K562 (cell line): ENCODE data around the gene NECTIN1. TPM values are rescaled to one million over a fixed set of nuclear protein-coding genes. Genes with fewer than 3 reads are reported as not detected.

Experiments used
- ATAC-seq: fragments of 200-7000 bp; cut with Tn5 transposase; 3 replicates; pipeline ENCODE4 v1.9.1; 2020; ENCODE audit warnings: moderate library complexity
- BruUV-seq: library from RNA; stranded (reverse); fragments of 400-500 nt; replicated peaks from 2 replicates; lab custom pipeline; 2021; lab: Mats Ljungman, UMichigan
- CTCF ChIA-PET: fragments of 300-600 bp; formaldehyde crosslinking; extraction: SDS; loops from one replicate; lab custom pipeline; 2021; ENCODE audit warnings: low intra/inter-chr PET ratio; lab: Yijun Ruan, JAX
- POLR2A ChIA-PET: fragments of 300-600, 350-650 bp; sonication (Branson Sonifier 250); formaldehyde crosslinking; extraction: SDS; loops from one replicate; lab custom pipeline; 2021; ENCODE audit warnings: antibody characterized with exemption, inconsistent platforms; lab: Yijun Ruan, JAX
- DNase-seq, 4 experiments: peaks; one replicate each; pipeline versions ENCODE4 v3.0.0 to v3.0.0-alpha.2; 2011 to 2018; ENCODE audit warnings: low spot score in 3 of 4, mixed read lengths in 3 of 4; ENCODE audit errors: extremely low read depth in 1 of 4
- FAIRE-seq: peaks from 2 replicates; lab custom pipeline; 2011; peaks lifted over from hg19 to GRCh38; lab: Jason Lieb, UNC
- H2AFZ ChIP-seq: 2 replicates; pipeline ENCODE4 v1.6.0; 2011; ENCODE audit warnings: low read depth, low read length, control low read depth, inconsistent platforms
- H3K27ac ChIP-seq: fragments of 200-600 bp; 3 replicates; pipeline ENCODE4 v1.8.0; 2011; ENCODE audit warnings: low read depth, mild to moderate bottlenecking, control low read depth, inconsistent platforms, low read length, moderate library complexity, mixed read lengths; ENCODE audit errors: extremely low read depth
- H3K27me3 ChIP-seq, 2 experiments: fragments of 300-600 bp in 1 of 2; 2 replicates in 1 of 2; 3 replicates in 1 of 2; pipeline versions ENCODE4 v1.6.0 to v1.8.0; 2011; ENCODE audit warnings: inconsistent platforms in 2 of 2, low read length in 2 of 2, mild to moderate bottlenecking in 1 of 2, mixed read lengths in 1 of 2, moderate library complexity in 1 of 2; ENCODE audit not compliant: control insufficient read depth in 2 of 2, insufficient read depth in 2 of 2
- H3K36me3 ChIP-seq: fragments of 300-600 bp; 3 replicates; pipeline ENCODE4 v1.8.0; 2011; ENCODE audit warnings: mild to moderate bottlenecking, low read length, inconsistent platforms; ENCODE audit not compliant: control insufficient read depth, insufficient read depth
- H3K4me1 ChIP-seq, 2 experiments: fragments of 200-600 bp in 1 of 2; replicated peaks in 1 of 2; 2 replicates in 1 of 2; 3 replicates in 1 of 2; pipeline versions ENCODE4 v1.5.1 to v1.8.0; 2011; ENCODE audit warnings: inconsistent platforms in 2 of 2, low read length in 2 of 2, mild to moderate bottlenecking in 1 of 2, mixed read lengths in 1 of 2, moderate library complexity in 1 of 2; ENCODE audit not compliant: control insufficient read depth in 2 of 2, insufficient read depth in 2 of 2
- H3K4me2 ChIP-seq: 2 replicates; pipeline ENCODE4 v1.6.1; 2011; ENCODE audit warnings: low read length, control low read depth, inconsistent platforms, mixed read lengths; ENCODE audit not compliant: insufficient read depth
- H3K4me3 ChIP-seq: fragments of 200-600 bp; sonication (generic), shearing (Covaris generic); 2 replicates; pipeline ENCODE4 v1.5.1; 2016; ENCODE audit warnings: control low read depth, inconsistent platforms
- H3K79me2 ChIP-seq: fragments of 200-600 bp; 3 replicates; pipeline ENCODE4 v1.8.0; 2011; ENCODE audit warnings: low read length, inconsistent platforms; ENCODE audit not compliant: control insufficient read depth, insufficient read depth
- H3K9ac ChIP-seq, 2 experiments: 2 replicates each; pipeline versions ENCODE4 v1.6.0 to v1.6.1; 2011; ENCODE audit warnings: low read depth in 2 of 2, low read length in 2 of 2, control low read depth in 1 of 2, inconsistent platforms in 1 of 2, mild to moderate bottlenecking in 1 of 2, mixed read lengths in 1 of 2; ENCODE audit not compliant: insufficient read depth in 1 of 2
- H3K9me1 ChIP-seq: one replicate; pipeline ENCODE4 v1.6.0; 2011; ENCODE audit warnings: inconsistent platforms, mild to moderate bottlenecking, low read length, moderate library complexity; ENCODE audit not compliant: control insufficient read depth, insufficient read depth
- H3K9me3 ChIP-seq: replicated peaks from 2 replicates; pipeline ENCODE4 v1.5.1; 2011; ENCODE audit warnings: low read depth, low read length, inconsistent platforms; ENCODE audit not compliant: control insufficient read depth, insufficient read depth
- H4K20me1 ChIP-seq: replicated peaks from 2 replicates; pipeline ENCODE4 v1.6.1; 2011; ENCODE audit warnings: low read length, inconsistent platforms, mixed read lengths; ENCODE audit not compliant: control insufficient read depth, insufficient read depth
- EP400 ChIP-seq: fragments of 450-650 bp; IDR thresholded peaks from 2 replicates; pipeline ENCODE4 v1.6.1; 2017; ENCODE audit warnings: antibody characterized with exemption, mild to moderate bottlenecking, moderate library complexity
- FOXK2 ChIP-seq, 2 experiments: fragments of 450-650 bp; IDR thresholded peaks in 1 of 2; conservative IDR thresholded peaks in 1 of 2; 2 replicates each; pipeline ENCODE4 v1.6.1; 2016; ENCODE audit warnings: low read depth in 2 of 2, mild to moderate bottlenecking in 1 of 2
- GATAD2B ChIP-seq: fragments of 450-650 bp; IDR thresholded peaks from 2 replicates; pipeline ENCODE4 v1.6.1; 2017; ENCODE audit warnings: mild to moderate bottlenecking, borderline replicate concordance
- HMG20B ChIP-seq: fragments of 250-450 bp; sonication (Bioruptor Pico); IDR thresholded peaks from 2 replicates; pipeline ENCODE4 v1.5.0; 2021; ENCODE audit warnings: mild to moderate bottlenecking
- HNRNPH1 ChIP-seq: fragments of 200-400 bp; formaldehyde crosslinking; optimal IDR thresholded peaks from 2 replicates; pipeline ENCODE3; 2017; ENCODE audit warnings: low read depth, mild to moderate bottlenecking, low read length, moderate library complexity
- MECOM ChIP-seq: fragments of 250-450 bp; sonication (Bioruptor Pico); IDR thresholded peaks from 2 replicates; pipeline ENCODE4 v1.8.0; 2022; ENCODE audit warnings: inconsistent platforms
- NR4A1 ChIP-seq, 2 experiments: fragments of 250-450 bp in 1 of 2; fragments of 450-650 bp in 1 of 2; sonication (Bioruptor Pico) in 1 of 2; IDR thresholded peaks; 2 replicates each; pipeline versions ENCODE4 v1.4.0 to v1.6.1; 2016 to 2020; ENCODE audit warnings: mild to moderate bottlenecking in 2 of 2, missing compliant biosample characterization in 1 of 2, missing genetic modification characterization in 1 of 2, moderate library complexity in 1 of 2
- PRDM10 ChIP-seq: fragments of 450-650 bp; IDR thresholded peaks from 2 replicates; pipeline ENCODE4 v1.6.1; 2018; ENCODE audit not compliant: partially characterized antibody
- RNF2 ChIP-seq: sonication (generic); IDR thresholded peaks from 2 replicates; pipeline ENCODE4 v1.6.1; 2016
- SMAD1 ChIP-seq: fragments of 150-350 bp; IDR thresholded peaks from 2 replicates; pipeline ENCODE4 v1.6.1; 2014; ENCODE audit warnings: low read length, low read depth; ENCODE audit not compliant: partially characterized antibody
- ZBTB1 ChIP-seq: sonication (generic); formaldehyde crosslinking; IDR thresholded peaks from 2 replicates; pipeline ENCODE4 v1.8.1; 2023; ENCODE audit warnings: missing genetic modification reagents, low read depth, mild to moderate bottlenecking, borderline replicate concordance
- ZNF436 ChIP-seq: fragments of 250-450, 450-650 bp; sonication (Bioruptor Pico); formaldehyde crosslinking; IDR thresholded peaks from 2 replicates; pipeline ENCODE4 v1.7.0; 2020; ENCODE audit warnings: mild to moderate bottlenecking
- ZNF778 ChIP-seq: fragments of 450-650 bp; formaldehyde crosslinking; IDR thresholded peaks from 2 replicates; pipeline ENCODE4 v1.4.0; 2020; ENCODE audit warnings: mild to moderate bottlenecking, moderate library complexity
- WGBS: fragments of 100-300 bp; shearing (Covaris generic); methylation state at CpG from one replicate; pipeline ENCODE4 v1.1.6; 2016; ENCODE audit warnings: low coverage, mixed read lengths; ENCODE audit not compliant: insufficient coverage; ENCODE audit errors: missing lambda C conversion rate; 5-methylcytosine and 5-hydroxymethylcytosine counted together
- in situ Hi-C: fragments of 300-500 bp; cut with MboI; formaldehyde crosslinking; loops from 4 replicates; pipeline ENCODE4 v1.15.0; 2018; ENCODE audit warnings: inconsistent platforms, mixed read lengths
- intact Hi-C: fragments of 100-400 bp; cut with micrococcal nuclease; formaldehyde crosslinking; loops from 2 replicates; pipeline ENCODE4 v1.14.2; 2022
- polyA plus RNA-seq, 8 experiments: library from polyadenylated mRNA; depleted of rRNA in 4 of 8; stranded (reverse) in 5 of 8; unstranded in 3 of 8; fragments of >200 nt; fragmentation: Nextera tagmentation in 2 of 8; fragmentation: Illumina TruSeq in 1 of 8; extraction: Ambion mirVana in 2 of 8; extraction: Trizol in 1 of 8; gene quantifications; 2 replicates each; pipeline versions ENCODE4 v1.2.1 to v1.2.3, GENCODE V29; 2011 to 2014; ENCODE audit warnings: inconsistent platforms in 1 of 8, missing spikeins in 1 of 8
- total RNA-seq, 7 experiments: library from RNA; depleted of rRNA in 6 of 7; stranded (reverse); fragments of >200 nt in 6 of 7; fragmentation: Illumina TruSeq in 2 of 7; extraction: Trizol in 2 of 7; gene quantifications; 2 replicates each; pipeline versions ENCODE4 v1.2.1 to v1.2.3, GENCODE V29; 2011 to 2021; ENCODE audit warnings: low replicate concordance in 1 of 7

NECTIN1 gene
- total and polyA plus RNA-seq, 9 of the 15 experiments (the other 6 are each of a cell fraction or from before 2014, with no cell fraction given) = 0.09 to 0.53 (median 0.23) TPM; not detected in 2

- Histone ChIP-seq H4K20me1 (peaks cover 12% of the 10 kb centered on the region; the same call in 1 of the 2 replicates), H3K27ac (no peak overlapping the region), H3K9me3 (no peaks in the 10 kb centered on the region), H3K36me3 (no peaks in the 10 kb centered on the region), H3K9ac (no peak overlapping the region), H3K27me3 (peaks cover 0 to 64% of the 10 kb centered on the region in 2 experiments; a peak in 3 of 5 replicates), H3K9me1 (no peaks in the 10 kb centered on the region), H3K79me2 (no peaks in the 10 kb centered on the region), H2AFZ (no peak overlapping the region), H3K4me1 (no peaks in the 10 kb centered on the region), H3K4me3 (no peak overlapping the region), H3K4me2 (no peak overlapping the region)
- CTCF ChIA-PET = no interaction called here
- TF ChIP-seq HMG20B (CRISPR knock-in tag) (no peak), EP400 (no peak), HNRNPH1 (no peak), FOXK2 (conservative IDR thresholded peaks at IDR 0.05 in 1 of 2, IDR thresholded peaks at IDR 0.05 in 1 of 2; ENCODE audit: low read depth in 2 of 2) (no peak), ZNF436 (CRISPR knock-in tag) (no peak)
- BruUV-seq = no TSS peak
- WGBS = 0% methylated on average over 3 of the region's 3 CpGs
- POLR2A ChIA-PET = no interaction called here
- no peak for DNase-seq
- no peak for ATAC-seq
- intact Hi-C loops = no loop called here
- no peak for FAIRE-seq
- in situ Hi-C loops = no loop called here
Measured at GRCh38 chr11:119752946-119753345, 23.9 kb upstream of the NECTIN1 start.

- Histone ChIP-seq H3K27ac (no peak overlapping the region), H3K27me3 (peaks cover 0 to 66% of the 10 kb centered on the region in 2 experiments; a peak in 3 of 5 replicates), H3K9me3 (no peaks in the 10 kb centered on the region), H2AFZ (no peak overlapping the region), H3K4me1 (no peaks in the 10 kb centered on the region), H3K9ac (no peak overlapping the region), H3K9me1 (no peaks in the 10 kb centered on the region), H3K79me2 (no peaks in the 10 kb centered on the region), H4K20me1 (peaks cover 12% of the 10 kb centered on the region; the same call in 1 of the 2 replicates), H3K36me3 (no peaks in the 10 kb centered on the region), H3K4me3 (no peak overlapping the region), H3K4me2 (no peak overlapping the region)
- intact Hi-C loops (no loop called here), in situ Hi-C loops (no loop called here)
- ATAC-seq = no peak
- ChIA-PET POLR2A (no interaction called here), CTCF (no interaction called here)
- WGBS = 0% methylated on average over 3 of the region's 5 CpGs
- no peak for DNase-seq
- no peak for FAIRE-seq
- BruUV-seq = no TSS peak
- TF ChIP-seq MECOM (CRISPR knock-in tag) (no peak), ZNF778 (CRISPR knock-in tag) (no peak), ZBTB1 (CRISPR knock-in tag) (no peak), NR4A1 (CRISPR knock-in tag; IDR thresholded peaks at IDR 0.05) (no peak), NR4A1 (tag; IDR thresholded peaks at IDR 0.05) (no peak), GATAD2B (no peak), RNF2 (no peak), PRDM10 (no peak), SMAD1 (no peak)
Measured at GRCh38 chr11:119752345-119752871, 23.4 kb upstream of the NECTIN1 start.
